SK-N-SH (cell line): ENCODE results near the gene WRAP73. TPM values are rescaled to one million over a fixed set of nuclear protein-coding genes. Genes with fewer than 3 reads are reported as not detected.

Experiments used
- CTCF ChIA-PET: fragments of 300-600, 350-600 bp; formaldehyde crosslinking; extraction: SDS; loops from one replicate; lab custom pipeline; 2021; lab: Yijun Ruan, JAX
- POLR2A ChIA-PET: fragments of 350-600 bp; sonication (Branson Sonifier 250); formaldehyde crosslinking; extraction: SDS; loops from one replicate; lab custom pipeline; 2020; ENCODE audit warnings: antibody characterized with exemption, inconsistent platforms; lab: Yijun Ruan, JAX
- DNase-seq: peaks from one replicate; pipeline ENCODE4 v3.0.0; 2012
- H2AFZ ChIP-seq: fragments of 200-600 bp; sonication (generic); 2 replicates; pipeline ENCODE4 v1.8.1; 2016; ENCODE audit warnings: antibody characterized with exemption, mild to moderate bottlenecking, low read depth
- H3F3A ChIP-seq: fragments of 200-600 bp; sonication (generic); replicated peaks from 2 replicates; pipeline ENCODE3; 2016; ENCODE audit warnings: antibody characterized with exemption, mild to moderate bottlenecking; ENCODE audit not compliant: insufficient read depth
- H3K27ac ChIP-seq, 2 experiments: fragments of 200-500 bp in 1 of 2; fragments of 200-600 bp in 1 of 2; sonication (Bioruptor generic) in 1 of 2; sonication (generic), shearing (Covaris generic) in 1 of 2; 2 replicates each; pipeline versions ENCODE4 v1.5.1 to v1.6.1; 2014 to 2016; ENCODE audit warnings: low read depth in 2 of 2, inconsistent platforms in 1 of 2, low read length in 1 of 2, mild to moderate bottlenecking in 1 of 2, mixed read lengths in 1 of 2
- H3K27me3 ChIP-seq: fragments of 200-600 bp; sonication (generic), shearing (Covaris generic); 2 replicates; pipeline ENCODE4 v1.6.1; 2016; ENCODE audit warnings: mixed run types; ENCODE audit not compliant: insufficient read depth
- H3K36me3 ChIP-seq, 2 experiments: fragments of 200-500 bp in 1 of 2; fragments of 200-600 bp in 1 of 2; sonication (Bioruptor generic) in 1 of 2; sonication (generic) in 1 of 2; replicated peaks in 1 of 2; 2 replicates each; pipeline versions ENCODE3 to v1.5.1; 2014 to 2016; ENCODE audit warnings: low read length in 1 of 2, mild to moderate bottlenecking in 1 of 2; ENCODE audit not compliant: insufficient read depth in 2 of 2, control insufficient read depth in 1 of 2
- H3K4me1 ChIP-seq, 2 experiments: fragments of 200-500 bp in 1 of 2; fragments of 200-600 bp in 1 of 2; sonication (Bioruptor generic) in 1 of 2; sonication (generic), shearing (Covaris generic) in 1 of 2; 2 replicates each; pipeline versions ENCODE4 v1.5.1 to v1.6.1; 2014 to 2016; ENCODE audit warnings: low read depth in 1 of 2, low read length in 1 of 2, mixed run types in 1 of 2; ENCODE audit not compliant: insufficient read depth in 2 of 2, control insufficient read depth in 1 of 2
- H3K4me2 ChIP-seq: fragments of 200-600 bp; sonication (generic), shearing (Covaris generic); 2 replicates; pipeline ENCODE4 v1.6.1; 2017; ENCODE audit warnings: mixed run types
- H3K4me3 ChIP-seq, 2 experiments: fragments of 200-500 bp in 1 of 2; fragments of 200-600 bp in 1 of 2; sonication (Bioruptor generic) in 1 of 2; sonication (generic), shearing (Covaris generic) in 1 of 2; 2 replicates each; pipeline versions ENCODE4 v1.5.1 to v1.8.1; 2014 to 2016; ENCODE audit warnings: low read depth in 2 of 2, inconsistent platforms in 1 of 2, low read length in 1 of 2, mild to moderate bottlenecking in 1 of 2, mixed read lengths in 1 of 2, moderate library complexity in 1 of 2
- H3K79me2 ChIP-seq: fragments of 200-600 bp; sonication (generic); 2 replicates; pipeline ENCODE4 v1.8.1; 2017; ENCODE audit warnings: mild to moderate bottlenecking; ENCODE audit not compliant: insufficient read depth
- H3K9ac ChIP-seq: fragments of 200-600 bp; sonication (generic); 2 replicates; pipeline ENCODE4 v1.6.1; 2017; ENCODE audit warnings: mixed run types
- H3K9me2 ChIP-seq: fragments of 200-600 bp; sonication (generic); 2 replicates; pipeline ENCODE4 v1.6.1; 2017; ENCODE audit warnings: mixed run types
- H3K9me3 ChIP-seq: fragments of 200-600 bp; sonication (generic); 2 replicates; pipeline ENCODE4 v1.6.1; 2017; ENCODE audit warnings: mixed run types, mild to moderate bottlenecking, moderate library complexity
- H4K20me1 ChIP-seq: fragments of 200-600 bp; sonication (generic); 2 replicates; pipeline ENCODE4 v1.6.1; 2017; ENCODE audit warnings: mild to moderate bottlenecking, mixed run types; ENCODE audit not compliant: insufficient read depth
- CHD2 ChIP-seq: fragments of 150-350 bp; IDR thresholded peaks from 2 replicates; pipeline ENCODE4 v1.6.1; 2018; ENCODE audit warnings: low read length; ENCODE audit not compliant: partially characterized antibody
- ELF1 ChIP-seq: IDR thresholded peaks from 2 replicates; pipeline ENCODE4 v1.4.0; 2012
- EZH2phosphoT487 ChIP-seq: fragments of 200-600 bp; sonication (generic); IDR thresholded peaks from 2 replicates; pipeline ENCODE4 v1.6.1; 2017; ENCODE audit warnings: low read depth, mixed run types, mild to moderate bottlenecking, antibody characterized with exemption, moderate library complexity, borderline replicate concordance
- FOSL2 ChIP-seq: IDR thresholded peaks from 2 replicates; pipeline ENCODE4 v1.4.0; 2012; ENCODE audit warnings: low read depth, mild to moderate bottlenecking, moderate library complexity, borderline replicate concordance
- FOXJ3 ChIP-seq: sonication (generic); formaldehyde crosslinking; IDR thresholded peaks from 2 replicates; pipeline ENCODE4 v1.5.1; 2020; ENCODE audit warnings: mild to moderate bottlenecking, missing genetic modification reagents
- JUND ChIP-seq: IDR thresholded peaks from 2 replicates; pipeline ENCODE4 v1.4.0; 2012
- MAX ChIP-seq: IDR thresholded peaks from 2 replicates; pipeline ENCODE4 v1.4.0; 2012; ENCODE audit warnings: low read depth
- NFIC ChIP-seq: IDR thresholded peaks from 2 replicates; pipeline ENCODE4 v1.4.0; 2012; ENCODE audit warnings: borderline replicate concordance
- NRF1 ChIP-seq: IDR thresholded peaks from 2 replicates; pipeline ENCODE4 v1.6.1; 2012; ENCODE audit warnings: low read depth, mild to moderate bottlenecking, low read length
- RXRA ChIP-seq: IDR thresholded peaks from 2 replicates; pipeline ENCODE4 v1.4.0; 2012; ENCODE audit warnings: low read depth, mild to moderate bottlenecking, borderline replicate concordance
- TAF1 ChIP-seq: IDR thresholded peaks from 2 replicates; pipeline ENCODE4 v1.6.1; 2012; ENCODE audit warnings: low read depth, mild to moderate bottlenecking, low read length, moderate library complexity, borderline replicate concordance
- TCF12 ChIP-seq: IDR thresholded peaks from 2 replicates; pipeline ENCODE4 v1.4.0; 2012
- TEAD4 ChIP-seq: IDR thresholded peaks from 2 replicates; pipeline ENCODE4 v1.4.0; 2012; ENCODE audit warnings: mild to moderate bottlenecking, borderline replicate concordance; ENCODE audit not compliant: insufficient read depth
- USF1 ChIP-seq: IDR thresholded peaks from 2 replicates; pipeline ENCODE4 v1.4.0; 2012; ENCODE audit warnings: low read depth, borderline replicate concordance
- YY1 ChIP-seq: IDR thresholded peaks from 2 replicates; pipeline ENCODE4 v1.4.0; 2012; ENCODE audit warnings: low read depth, mild to moderate bottlenecking
- WGBS: methylation state at CpG from one replicate; pipeline ENCODE4 v1.1.6; 2017; ENCODE audit warnings: low lambda C conversion rate; 5-methylcytosine and 5-hydroxymethylcytosine counted together
- polyA plus RNA-seq, 3 experiments: library from polyadenylated mRNA; depleted of rRNA; stranded (reverse); fragments of >200 nt; gene quantifications; 2 replicates each; pipeline ENCODE4 v1.2.3, GENCODE V29; 2012
- TF ChIP-seq, protein P1 (sequence below): fragments of 200-600 bp; sonication (generic); IDR thresholded peaks from 2 replicates; pipeline ENCODE4 v1.6.1; 2017; ENCODE audit warnings: antibody characterized with exemption, mild to moderate bottlenecking, moderate library complexity
- TF ChIP-seq, protein P2 (sequence below): IDR thresholded peaks from 2 replicates; pipeline ENCODE4; 2012

Gene WRAP73
- polyA plus RNA-seq, 1 of the 3 experiments (the other 2 are of a cell fraction): 61.9 TPM

DNA sequence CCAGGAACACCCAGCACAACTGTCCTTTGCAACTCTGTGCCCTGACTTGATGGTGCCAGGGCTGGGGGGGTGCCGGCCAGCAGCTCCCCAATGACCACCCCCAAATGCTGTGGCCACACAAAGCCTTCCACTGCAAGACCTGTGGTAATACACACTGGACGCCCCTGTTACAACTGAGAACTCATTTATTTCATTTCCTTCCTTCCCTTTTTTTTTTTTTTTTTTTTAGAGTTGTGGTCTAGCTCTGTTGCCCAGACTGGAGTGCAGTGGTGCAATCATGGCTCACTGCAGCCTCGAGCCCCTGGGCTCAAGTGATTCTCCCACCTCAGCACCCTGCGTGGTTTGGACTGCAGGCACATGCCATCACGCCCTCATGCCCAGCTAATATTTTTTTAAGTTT is 27.6 kb upstream of the WRAP73 start:
- DNase-seq: no peak
- Histone ChIP-seq H3K4me2 (no peak overlapping the region), H4K20me1 (no peaks in the 10 kb centered on the region), H3K79me2 (no peaks in the 10 kb centered on the region), H3K9me2 (no peaks in the 10 kb centered on the region)
- CTCF ChIA-PET: interaction anchor here (1.0 to 2.8 kb wide), 4 partner anchors 14 to 224 kb away, joined by 3 to 15 read pairs (median 6); no protein-coding TSS in a partner anchor
- POLR2A ChIA-PET: interaction anchor here (0.6 kb wide), 1 partner anchor 1749 kb away, joined by 3 read pairs; no protein-coding TSS in a partner anchor
- no peak for TF ChIP-seq TAF1
- no peak for TF ChIP-seq FOXJ3 (CRISPR knock-in tag)
- no peak for TF ChIP-seq JUND
- TF ChIP-seq, protein P1, sequence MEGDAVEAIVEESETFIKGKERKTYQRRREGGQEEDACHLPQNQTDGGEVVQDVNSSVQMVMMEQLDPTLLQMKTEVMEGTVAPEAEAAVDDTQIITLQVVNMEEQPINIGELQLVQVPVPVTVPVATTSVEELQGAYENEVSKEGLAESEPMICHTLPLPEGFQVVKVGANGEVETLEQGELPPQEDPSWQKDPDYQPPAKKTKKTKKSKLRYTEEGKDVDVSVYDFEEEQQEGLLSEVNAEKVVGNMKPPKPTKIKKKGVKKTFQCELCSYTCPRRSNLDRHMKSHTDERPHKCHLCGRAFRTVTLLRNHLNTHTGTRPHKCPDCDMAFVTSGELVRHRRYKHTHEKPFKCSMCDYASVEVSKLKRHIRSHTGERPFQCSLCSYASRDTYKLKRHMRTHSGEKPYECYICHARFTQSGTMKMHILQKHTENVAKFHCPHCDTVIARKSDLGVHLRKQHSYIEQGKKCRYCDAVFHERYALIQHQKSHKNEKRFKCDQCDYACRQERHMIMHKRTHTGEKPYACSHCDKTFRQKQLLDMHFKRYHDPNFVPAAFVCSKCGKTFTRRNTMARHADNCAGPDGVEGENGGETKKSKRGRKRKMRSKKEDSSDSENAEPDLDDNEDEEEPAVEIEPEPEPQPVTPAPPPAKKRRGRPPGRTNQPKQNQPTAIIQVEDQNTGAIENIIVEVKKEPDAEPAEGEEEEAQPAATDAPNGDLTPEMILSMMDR: no peak
- TF ChIP-seq FOSL2: no peak
- TF ChIP-seq NRF1: no peak
- TF ChIP-seq NFIC: no peak
- TF ChIP-seq YY1: no peak
- TF ChIP-seq TEAD4: no peak
- TF ChIP-seq ELF1: no peak
- TF ChIP-seq, protein P2, sequence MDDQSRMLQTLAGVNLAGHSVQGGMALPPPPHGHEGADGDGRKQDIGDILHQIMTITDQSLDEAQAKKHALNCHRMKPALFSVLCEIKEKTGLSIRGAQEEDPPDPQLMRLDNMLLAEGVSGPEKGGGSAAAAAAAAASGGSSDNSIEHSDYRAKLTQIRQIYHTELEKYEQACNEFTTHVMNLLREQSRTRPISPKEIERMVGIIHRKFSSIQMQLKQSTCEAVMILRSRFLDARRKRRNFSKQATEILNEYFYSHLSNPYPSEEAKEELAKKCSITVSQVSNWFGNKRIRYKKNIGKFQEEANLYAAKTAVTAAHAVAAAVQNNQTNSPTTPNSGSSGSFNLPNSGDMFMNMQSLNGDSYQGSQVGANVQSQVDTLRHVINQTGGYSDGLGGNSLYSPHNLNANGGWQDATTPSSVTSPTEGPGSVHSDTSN: no peak
- TF ChIP-seq CHD2: no peak
- no peak for TF ChIP-seq USF1
- no peak for TF ChIP-seq EZH2phosphoT487
- TF ChIP-seq MAX: no peak
- no peak for TF ChIP-seq RXRA
- no peak for TF ChIP-seq TCF12
- TF ChIP-seq, all 33 proteins: peak for 0
- 69% methylated on average over 4 of the region's 5 CpGs for WGBS
- Histone ChIP-seq H3K9me3 (no peaks in the 10 kb centered on the region), H3K4me3 (no peak overlapping the region), H3K36me3 (no peaks in the 10 kb centered on the region), H3F3A (no peaks in the 10 kb centered on the region), H3K27ac (no peak overlapping the region), H3K4me1 (peaks cover 0 to 4% of the 10 kb centered on the region in 2 experiments; a peak in 1 of 4 replicates), H3K27me3 (no peaks in the 10 kb centered on the region), H3K9ac (no peak overlapping the region), H2AFZ (no peak overlapping the region)
